Fibroblast of mammary gland (primary cell): Measurements from ENCODE around the gene SLC39A11.

Experiments
- DNase-seq: peaks from one replicate; pipeline ENCODE4 v3.0.0-alpha.2; 2010; ENCODE audit warnings: low read depth
- H3K4me3 ChIP-seq: 2 replicates; pipeline ENCODE4 v1.5.1; 2011; ENCODE audit warnings: low read depth, mild to moderate bottlenecking, low read length, moderate library complexity; ENCODE audit not compliant: control insufficient read depth
- TF ChIP-seq, protein P1 (sequence below): conservative IDR thresholded peaks from 2 replicates; pipeline ENCODE4 v1.5.1; 2011; ENCODE audit warnings: low read depth, low read length, inconsistent platforms; ENCODE audit not compliant: control insufficient read depth, insufficient read depth

Gene SLC39A11

GRCh38 chr17:72928454-72929136 is 163.9 kb downstream of the SLC39A11 start:
- TF ChIP-seq, protein P1, sequence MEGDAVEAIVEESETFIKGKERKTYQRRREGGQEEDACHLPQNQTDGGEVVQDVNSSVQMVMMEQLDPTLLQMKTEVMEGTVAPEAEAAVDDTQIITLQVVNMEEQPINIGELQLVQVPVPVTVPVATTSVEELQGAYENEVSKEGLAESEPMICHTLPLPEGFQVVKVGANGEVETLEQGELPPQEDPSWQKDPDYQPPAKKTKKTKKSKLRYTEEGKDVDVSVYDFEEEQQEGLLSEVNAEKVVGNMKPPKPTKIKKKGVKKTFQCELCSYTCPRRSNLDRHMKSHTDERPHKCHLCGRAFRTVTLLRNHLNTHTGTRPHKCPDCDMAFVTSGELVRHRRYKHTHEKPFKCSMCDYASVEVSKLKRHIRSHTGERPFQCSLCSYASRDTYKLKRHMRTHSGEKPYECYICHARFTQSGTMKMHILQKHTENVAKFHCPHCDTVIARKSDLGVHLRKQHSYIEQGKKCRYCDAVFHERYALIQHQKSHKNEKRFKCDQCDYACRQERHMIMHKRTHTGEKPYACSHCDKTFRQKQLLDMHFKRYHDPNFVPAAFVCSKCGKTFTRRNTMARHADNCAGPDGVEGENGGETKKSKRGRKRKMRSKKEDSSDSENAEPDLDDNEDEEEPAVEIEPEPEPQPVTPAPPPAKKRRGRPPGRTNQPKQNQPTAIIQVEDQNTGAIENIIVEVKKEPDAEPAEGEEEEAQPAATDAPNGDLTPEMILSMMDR, result no peak
- no peak for DNase-seq
- no peak overlapping the region for H3K4me3 ChIP-seq

- no peak overlapping the region for H3K4me3 ChIP-seq
- DNase-seq, result no peak
- TF ChIP-seq, protein P1, result no peak
These were observed 164.7 kb downstream of the SLC39A11 start for GRCh38 chr17:72927760-72928159.

DNA sequence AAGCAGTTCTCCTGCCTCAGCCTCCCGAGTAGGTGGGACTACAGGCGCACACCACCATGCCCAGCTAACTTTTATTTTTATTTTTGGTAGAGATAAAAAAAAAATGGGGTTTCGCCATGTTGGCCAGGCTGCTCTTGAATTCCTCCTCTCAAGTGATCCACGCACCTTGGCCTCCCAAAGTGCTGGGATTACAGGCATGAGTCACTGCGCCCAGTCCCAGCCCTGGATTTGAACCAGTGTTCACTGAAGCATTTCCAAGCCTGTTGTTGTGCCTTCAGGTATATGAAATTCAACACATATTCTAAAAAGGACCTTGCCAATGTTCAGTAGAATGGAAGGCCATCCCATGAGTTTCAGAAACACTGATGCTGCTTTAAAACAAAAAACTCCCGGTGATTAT is 165.3 kb downstream of the SLC39A11 start:
- no peak overlapping the region for H3K4me3 ChIP-seq
- DNase-seq, result no peak
- TF ChIP-seq, protein P1, result no peak

DNA sequence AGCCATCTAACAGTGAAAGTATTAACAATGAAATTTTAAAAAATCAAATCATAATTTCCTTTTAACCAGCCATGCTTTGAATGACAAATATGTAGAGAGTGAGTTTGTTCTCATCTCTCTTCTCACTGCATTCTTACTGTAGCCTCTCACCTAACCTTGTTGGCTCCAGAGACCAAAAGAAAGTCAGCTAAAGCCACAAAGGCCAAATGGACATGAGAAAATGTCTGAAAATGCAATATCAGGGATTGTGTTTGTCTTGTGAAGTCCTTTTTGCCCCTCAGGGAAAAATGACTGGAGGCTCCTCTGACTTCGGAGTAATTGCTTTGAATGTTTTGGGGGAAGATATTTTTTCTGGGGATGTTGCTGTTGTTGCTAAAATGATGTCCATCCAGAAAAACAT is 166.3 kb downstream of the SLC39A11 start:
- no peak for DNase-seq
- no peak overlapping the region for H3K4me3 ChIP-seq
- TF ChIP-seq, protein P1, result no peak

DNA sequence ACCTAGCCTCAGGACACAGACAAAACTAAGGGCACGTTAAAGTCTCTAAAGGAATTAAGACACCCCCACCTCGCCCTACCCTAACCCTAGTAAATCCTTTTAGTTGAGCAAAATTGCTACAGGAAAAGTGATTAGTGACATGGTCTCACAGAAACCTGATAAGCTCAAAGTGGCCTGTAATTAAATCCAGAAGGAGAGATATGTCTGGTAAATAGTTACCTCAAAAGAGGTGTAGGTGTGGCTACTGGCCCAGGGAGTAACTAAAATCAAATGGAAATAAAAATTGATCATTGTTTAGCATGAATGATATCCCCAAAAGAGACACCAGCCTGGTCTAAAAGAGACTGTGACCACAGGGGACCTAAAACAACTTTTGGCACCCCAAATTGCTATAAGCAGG is 168.3 kb downstream of the SLC39A11 start:
- DNase-seq, result no peak
- no peak overlapping the region for H3K4me3 ChIP-seq
- TF ChIP-seq, protein P1, result no peak

GRCh38 chr17:72922219-72922618 is 170.3 kb downstream of the SLC39A11 start:
- H3K4me3 ChIP-seq, result no peak overlapping the region
- DNase-seq, result no peak
- TF ChIP-seq, protein P1, result no peak

DNA sequence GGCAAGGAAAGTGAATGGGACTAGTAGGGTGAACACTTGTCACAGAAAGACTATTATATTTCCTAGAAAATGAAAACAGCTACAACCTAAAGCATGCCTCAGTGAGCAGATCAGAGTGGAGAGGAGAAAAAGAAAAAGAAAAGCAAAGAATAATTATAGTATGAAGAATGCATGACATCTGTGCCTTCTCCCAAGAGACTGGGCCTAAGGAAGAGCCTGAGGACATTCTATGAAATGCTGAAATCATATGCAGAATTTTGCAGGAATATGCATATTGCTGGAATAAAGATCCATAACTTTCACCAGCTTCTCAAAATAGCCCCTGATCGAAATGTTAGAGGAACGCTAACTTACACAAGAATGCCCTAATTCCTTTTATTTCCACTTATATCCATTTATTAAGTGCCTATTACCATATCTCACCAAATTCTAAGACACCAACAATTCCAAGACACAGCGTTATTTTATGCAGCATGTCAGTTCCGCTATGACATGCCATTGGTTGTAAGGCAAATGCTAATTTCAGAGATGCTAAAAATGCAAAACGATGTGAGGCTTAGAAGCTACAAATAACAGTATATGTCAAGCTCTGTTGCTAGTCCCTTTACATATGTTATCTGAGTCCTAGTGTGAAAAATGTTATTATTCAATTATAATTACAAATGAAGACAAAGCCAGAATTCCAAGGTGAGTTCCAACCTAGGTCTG is 171.0 kb downstream of the SLC39A11 start:
- no peak for DNase-seq
- H3K4me3 ChIP-seq, result no peak overlapping the region
- TF ChIP-seq, protein P1, result no peak
